Measurements from ENCODE around the gene PHACTR1. TPM values are rescaled to one million over a fixed set of nuclear protein-coding genes. Genes with fewer than 3 reads are reported as not detected.

The PHACTR1 gene
- total RNA-seq, 2 donors from 2014 or later, result 6.0 to 12.9 TPM

DNA sequence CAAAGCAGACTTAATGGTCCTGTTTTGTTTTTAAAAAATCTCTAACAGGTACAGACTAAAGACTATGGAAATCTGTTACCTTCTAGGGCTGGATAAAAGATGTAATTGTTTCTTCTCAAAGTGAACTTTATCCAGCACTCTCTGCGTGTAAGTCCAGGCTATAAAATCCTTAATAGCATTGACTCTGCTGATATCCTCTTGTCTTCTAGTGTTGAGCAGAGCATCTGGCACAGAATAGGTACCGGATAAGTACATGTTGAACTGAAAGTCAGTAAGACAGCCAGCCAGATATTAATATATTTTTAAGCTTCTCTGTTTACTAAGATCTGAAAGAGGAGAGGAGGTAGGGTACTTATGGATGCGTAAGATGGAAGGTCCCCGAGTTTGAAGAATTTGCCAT is 349.5 kb downstream of the PHACTR1 start:
- intact Hi-C loops (cut with DNase I), result no loop called here
- WGBS, 2 donors, result 92 to 97% methylated on average over 4 of the region's 4 CpGs

GRCh38 chr6:13066820-13067219 is 350.3 kb downstream of the PHACTR1 start:
- peaks cover 11% of the 10 kb centered on the region for H3K4me1 ChIP-seq
- no peaks in the 10 kb centered on the region for H3K36me3 ChIP-seq (replicated peaks in 1 of 2; ENCODE audit: insufficient read depth in 1 of 2, low read depth in 2 of 2)
- TF ChIP-seq POLR2A (IDR thresholded peaks at IDR 0.05), result no peak
- TF ChIP-seq, protein P1, sequence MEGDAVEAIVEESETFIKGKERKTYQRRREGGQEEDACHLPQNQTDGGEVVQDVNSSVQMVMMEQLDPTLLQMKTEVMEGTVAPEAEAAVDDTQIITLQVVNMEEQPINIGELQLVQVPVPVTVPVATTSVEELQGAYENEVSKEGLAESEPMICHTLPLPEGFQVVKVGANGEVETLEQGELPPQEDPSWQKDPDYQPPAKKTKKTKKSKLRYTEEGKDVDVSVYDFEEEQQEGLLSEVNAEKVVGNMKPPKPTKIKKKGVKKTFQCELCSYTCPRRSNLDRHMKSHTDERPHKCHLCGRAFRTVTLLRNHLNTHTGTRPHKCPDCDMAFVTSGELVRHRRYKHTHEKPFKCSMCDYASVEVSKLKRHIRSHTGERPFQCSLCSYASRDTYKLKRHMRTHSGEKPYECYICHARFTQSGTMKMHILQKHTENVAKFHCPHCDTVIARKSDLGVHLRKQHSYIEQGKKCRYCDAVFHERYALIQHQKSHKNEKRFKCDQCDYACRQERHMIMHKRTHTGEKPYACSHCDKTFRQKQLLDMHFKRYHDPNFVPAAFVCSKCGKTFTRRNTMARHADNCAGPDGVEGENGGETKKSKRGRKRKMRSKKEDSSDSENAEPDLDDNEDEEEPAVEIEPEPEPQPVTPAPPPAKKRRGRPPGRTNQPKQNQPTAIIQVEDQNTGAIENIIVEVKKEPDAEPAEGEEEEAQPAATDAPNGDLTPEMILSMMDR (IDR thresholded peaks at IDR 0.05), result no peak
- intact Hi-C loops (cut with DNase I), result no loop called here
- no peaks in the 10 kb centered on the region for H3K27me3 ChIP-seq
- H3K4me3 ChIP-seq, result no peak overlapping the region
- no peak overlapping the region for H3K27ac ChIP-seq
- WGBS, 2 donors, result 41% methylated on average over 1 of the region's 1 CpG
- peak in 2 of 4 donors; percentile 24 to 39 for DNase-seq
- peak; percentile 33 for ATAC-seq
- H3K9me3 ChIP-seq, result no peaks in the 10 kb centered on the region

More for the DNA sequence above, 349.5 kb downstream of the PHACTR1 start:
- Histone ChIP-seq H3K9me3 (no peaks in the 10 kb centered on the region), H3K27ac (no peak overlapping the region), H3K27me3 (no peaks in the 10 kb centered on the region), H3K36me3 (replicated peaks in 1 of 2; ENCODE audit: insufficient read depth in 1 of 2, low read depth in 2 of 2) (no peaks in the 10 kb centered on the region), H3K4me3 (no peak overlapping the region), H3K4me1 (peaks cover 11% of the 10 kb centered on the region)
- ATAC-seq, result no peak
- DNase-seq, result no peak
- TF ChIP-seq, protein P1 (IDR thresholded peaks at IDR 0.05), result no peak
- no peak for TF ChIP-seq POLR2A (IDR thresholded peaks at IDR 0.05)

DNA sequence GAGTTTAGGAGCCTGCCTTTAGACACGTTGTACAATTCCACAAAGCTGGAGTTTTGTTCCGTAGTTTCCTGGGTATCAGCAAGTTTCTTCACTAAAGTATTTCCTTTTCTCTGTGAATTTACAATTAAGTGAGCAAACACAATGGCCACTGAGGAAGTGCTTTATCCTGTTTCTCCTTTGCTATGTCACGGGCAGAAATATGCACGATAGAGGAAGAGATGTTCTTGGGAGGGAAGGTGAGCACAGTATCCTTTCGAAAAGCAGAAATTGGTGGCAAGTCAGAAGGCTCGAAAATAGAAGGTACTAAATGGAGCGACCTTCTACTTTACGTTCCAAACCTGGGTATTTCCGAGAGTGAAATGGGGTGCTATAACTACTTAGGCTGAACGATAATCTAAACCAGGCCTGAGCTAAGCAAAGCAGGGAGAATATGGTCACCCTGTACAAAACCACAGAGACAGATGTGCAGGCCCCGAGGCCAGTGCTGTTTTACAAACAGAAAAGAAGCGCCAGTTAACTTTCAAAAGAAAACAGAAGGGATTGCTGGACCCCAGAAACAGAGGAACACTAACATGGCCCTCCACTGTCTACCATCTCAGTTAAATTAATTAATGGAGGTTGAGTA is 352.1 kb downstream of the PHACTR1 start:
- intact Hi-C loops (cut with DNase I), result no loop called here
- ATAC-seq (no peak), DNase-seq (no peak)
- TF ChIP-seq POLR2A (IDR thresholded peaks at IDR 0.05), result no peak
- TF ChIP-seq, protein P1 (IDR thresholded peaks at IDR 0.05), result no peak
- Histone ChIP-seq H3K4me1 (peaks cover 26% of the 10 kb centered on the region), H3K27me3 (no peaks in the 10 kb centered on the region), H3K4me3 (no peak overlapping the region), H3K36me3 (replicated peaks in 1 of 2; ENCODE audit: insufficient read depth in 1 of 2, low read depth in 2 of 2) (no peaks in the 10 kb centered on the region), H3K9me3 (no peaks in the 10 kb centered on the region), H3K27ac (no peak overlapping the region)
- 63 to 76% methylated on average over 12 of the region's 12 CpGs for WGBS, 2 donors

DNA sequence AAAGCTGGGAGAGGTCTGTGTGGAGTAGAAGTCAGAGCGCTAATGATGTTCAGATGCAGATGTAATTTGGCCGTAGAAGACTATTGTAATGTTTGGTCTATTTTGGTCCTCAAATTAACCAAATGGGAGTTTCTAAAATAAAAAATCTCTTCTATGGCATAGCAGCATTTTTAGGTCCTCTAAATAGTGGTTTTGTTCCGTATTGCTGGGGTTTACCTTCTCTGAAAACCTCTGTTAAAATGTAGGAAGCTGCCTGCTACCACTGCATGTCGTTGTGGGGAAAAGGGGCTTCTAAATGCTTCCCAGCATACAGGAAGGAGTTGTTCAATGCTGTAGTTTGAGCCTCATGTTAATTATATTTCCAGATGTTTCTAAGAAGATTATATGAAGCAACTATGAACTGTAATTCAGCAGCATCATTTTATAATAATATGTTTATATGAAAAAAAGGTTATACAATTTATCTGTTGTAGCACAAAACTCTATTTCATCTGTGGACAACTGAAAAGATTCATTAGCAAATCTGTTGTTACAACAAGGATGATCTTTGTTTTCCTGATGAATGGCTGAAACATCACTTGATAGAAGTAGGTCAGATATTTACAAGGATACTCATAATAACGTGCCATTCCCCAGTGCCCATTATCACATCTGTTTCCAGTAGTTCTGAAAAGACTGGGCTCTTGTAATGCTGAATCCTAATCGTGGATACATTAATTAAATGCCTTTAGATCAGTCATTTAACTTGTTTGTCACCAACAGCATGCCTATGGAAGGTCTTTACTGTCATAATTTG is 355.2 kb downstream of the PHACTR1 start:
- Histone ChIP-seq H3K36me3 (replicated peaks in 1 of 2; ENCODE audit: insufficient read depth in 1 of 2, low read depth in 2 of 2) (no peaks in the 10 kb centered on the region), H3K27ac (no peak overlapping the region), H3K27me3 (no peaks in the 10 kb centered on the region), H3K9me3 (no peaks in the 10 kb centered on the region), H3K4me3 (no peak overlapping the region), H3K4me1 (peaks cover 42% of the 10 kb centered on the region)
- intact Hi-C loops (cut with DNase I), result no loop called here
- TF ChIP-seq, protein P1 (IDR thresholded peaks at IDR 0.05), result no peak
- TF ChIP-seq POLR2A (IDR thresholded peaks at IDR 0.05), result no peak
- 68 to 76% methylated on average over 6 of the region's 6 CpGs for WGBS, 2 donors
- ATAC-seq (no peak), DNase-seq (no peak)
